D721Med (cell line): ENCODE results near the gene BCKDK.
A peak's percentile ranks its signal among the peaks of the same experiment; 100 is the strongest.

ENCODE experiments used
- DNase-seq: peaks from one replicate; pipeline ENCODE4 v3.0.0; 2011; ENCODE audit warnings: low spot score; ENCODE audit not compliant: insufficient read length
- FAIRE-seq: peaks from 2 replicates; lab custom pipeline; 2011; peaks lifted over from hg19 to GRCh38; lab: Jason Lieb, UNC
- TF ChIP-seq, protein P1 (sequence below): IDR thresholded peaks from 2 replicates; pipeline ENCODE4 v1.5.1; 2012; ENCODE audit warnings: mild to moderate bottlenecking, control low read depth; ENCODE audit not compliant: insufficient read depth; ENCODE audit errors: missing control alignments

BCKDK gene

DNA sequence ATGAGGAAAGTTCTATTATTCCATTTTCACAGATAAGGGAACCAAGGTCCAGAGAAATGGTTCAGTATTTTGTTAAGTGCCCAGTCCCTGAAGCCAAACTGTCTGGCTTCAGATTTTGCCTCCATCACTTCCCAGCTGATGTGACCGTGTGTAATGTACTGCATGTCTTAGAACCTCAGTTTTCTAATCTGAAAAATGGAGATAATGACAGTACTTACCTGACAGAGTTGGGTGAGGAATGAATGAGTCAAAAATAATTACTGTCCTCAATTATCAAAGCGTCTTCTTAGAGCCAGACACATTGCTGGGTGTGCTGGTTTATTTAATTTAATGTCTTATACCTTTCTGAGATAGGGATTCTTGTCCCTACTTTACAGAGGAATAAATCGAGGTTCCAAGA, 40.8 kb upstream of the BCKDK start:
- TF ChIP-seq, protein P1, sequence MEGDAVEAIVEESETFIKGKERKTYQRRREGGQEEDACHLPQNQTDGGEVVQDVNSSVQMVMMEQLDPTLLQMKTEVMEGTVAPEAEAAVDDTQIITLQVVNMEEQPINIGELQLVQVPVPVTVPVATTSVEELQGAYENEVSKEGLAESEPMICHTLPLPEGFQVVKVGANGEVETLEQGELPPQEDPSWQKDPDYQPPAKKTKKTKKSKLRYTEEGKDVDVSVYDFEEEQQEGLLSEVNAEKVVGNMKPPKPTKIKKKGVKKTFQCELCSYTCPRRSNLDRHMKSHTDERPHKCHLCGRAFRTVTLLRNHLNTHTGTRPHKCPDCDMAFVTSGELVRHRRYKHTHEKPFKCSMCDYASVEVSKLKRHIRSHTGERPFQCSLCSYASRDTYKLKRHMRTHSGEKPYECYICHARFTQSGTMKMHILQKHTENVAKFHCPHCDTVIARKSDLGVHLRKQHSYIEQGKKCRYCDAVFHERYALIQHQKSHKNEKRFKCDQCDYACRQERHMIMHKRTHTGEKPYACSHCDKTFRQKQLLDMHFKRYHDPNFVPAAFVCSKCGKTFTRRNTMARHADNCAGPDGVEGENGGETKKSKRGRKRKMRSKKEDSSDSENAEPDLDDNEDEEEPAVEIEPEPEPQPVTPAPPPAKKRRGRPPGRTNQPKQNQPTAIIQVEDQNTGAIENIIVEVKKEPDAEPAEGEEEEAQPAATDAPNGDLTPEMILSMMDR = no peak
- DNase-seq (no peak), FAIRE-seq (no peak)

DNA sequence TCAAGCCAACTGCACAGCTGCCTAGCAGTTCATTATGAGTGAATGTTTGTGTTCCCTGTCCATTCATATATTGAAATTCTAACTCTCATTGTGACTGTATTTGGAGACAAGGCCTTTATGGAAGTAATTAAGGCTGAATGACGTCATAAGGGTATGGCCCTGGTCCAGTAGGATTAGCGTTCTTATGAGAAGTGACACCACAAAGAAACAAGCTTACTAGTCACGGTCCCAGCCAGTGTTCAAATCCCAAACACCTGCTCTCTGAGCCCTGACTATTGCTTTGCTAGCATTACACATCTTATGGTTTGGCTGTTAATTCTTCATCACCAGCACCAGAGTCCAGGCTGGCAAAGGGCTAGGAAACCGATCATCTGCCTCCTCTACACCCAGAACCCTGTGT, 36.3 kb upstream of the BCKDK start:
- FAIRE-seq = no peak
- TF ChIP-seq, protein P1 = no peak
- DNase-seq = no peak

DNA sequence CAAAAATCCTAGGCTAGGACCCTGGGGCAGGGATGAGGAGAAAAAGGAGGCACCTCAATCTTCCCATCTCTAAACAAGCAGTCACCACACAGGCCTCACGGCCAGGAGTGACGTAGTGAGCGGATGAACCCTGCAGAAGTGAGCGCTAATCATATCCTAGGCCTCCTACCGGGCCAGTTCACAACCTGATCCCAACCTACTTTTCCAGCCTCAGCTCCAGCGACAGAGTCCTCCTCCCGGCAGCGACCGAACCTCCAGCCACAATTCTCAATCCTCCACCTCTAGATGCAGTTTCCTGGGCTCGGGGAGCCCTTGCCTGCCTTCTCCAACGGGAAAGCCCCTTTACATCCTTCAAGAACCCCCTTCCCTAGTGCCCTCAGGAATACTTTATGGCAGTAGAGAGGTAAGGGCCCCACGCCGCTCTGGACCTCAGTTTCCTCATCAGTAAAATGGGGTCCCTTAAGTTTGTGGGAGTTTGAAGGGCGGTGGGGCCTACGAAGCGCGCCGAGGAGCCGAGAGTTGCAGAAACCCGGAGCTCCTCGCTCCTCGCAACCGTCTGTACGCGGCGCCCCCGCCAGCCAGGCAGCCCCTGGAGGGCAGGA, 35.5 kb upstream of the BCKDK start:
- DNase-seq = no peak
- FAIRE-seq = no peak

DNA sequence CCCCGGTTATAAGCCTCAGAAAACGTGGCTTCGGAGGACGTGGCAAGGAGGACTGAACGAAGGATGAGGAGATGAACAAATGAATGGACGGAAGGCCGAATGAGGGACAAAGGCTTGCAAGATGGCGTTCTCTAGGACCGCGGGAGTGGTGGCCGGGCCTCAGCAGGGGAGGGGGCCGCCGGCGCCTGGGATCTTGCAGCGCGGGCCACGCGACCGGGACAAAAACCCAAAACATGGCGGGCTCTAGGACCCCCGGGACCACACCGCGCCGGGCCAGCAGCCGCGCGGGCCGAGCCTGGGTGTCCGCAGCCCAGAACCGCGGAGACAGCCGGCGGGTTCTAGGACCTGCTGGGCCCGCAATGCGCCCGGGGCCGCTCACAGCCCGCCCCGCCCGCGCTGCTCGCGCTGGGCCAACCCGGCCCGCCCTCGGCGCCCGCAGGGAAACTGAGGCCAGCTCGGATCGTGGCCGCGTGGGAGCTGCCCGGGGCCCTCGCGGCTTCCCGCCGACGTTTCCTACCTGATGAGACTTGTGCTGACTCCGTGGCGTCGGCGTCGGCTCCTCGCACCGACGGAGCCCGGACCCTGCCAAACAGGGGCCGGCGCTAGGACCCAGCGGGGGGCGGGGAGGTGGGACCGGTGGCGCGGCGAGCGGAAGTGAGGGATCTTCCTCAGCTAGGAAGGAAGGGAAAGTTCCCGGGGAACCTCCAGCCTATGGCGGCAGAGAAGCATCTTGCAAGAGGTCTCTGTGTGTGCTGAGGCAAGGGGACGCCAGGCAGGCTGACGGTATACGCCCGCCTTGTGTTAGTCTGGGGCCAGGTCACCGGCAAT, 34.8 kb upstream of the BCKDK start:
- FAIRE-seq = no peak
- peak; percentile 74 for DNase-seq
- TF ChIP-seq, protein P1 = no peak

More for the DNA sequence above, 35.5 kb upstream of the BCKDK start:
- TF ChIP-seq, protein P1 = no peak

DNA sequence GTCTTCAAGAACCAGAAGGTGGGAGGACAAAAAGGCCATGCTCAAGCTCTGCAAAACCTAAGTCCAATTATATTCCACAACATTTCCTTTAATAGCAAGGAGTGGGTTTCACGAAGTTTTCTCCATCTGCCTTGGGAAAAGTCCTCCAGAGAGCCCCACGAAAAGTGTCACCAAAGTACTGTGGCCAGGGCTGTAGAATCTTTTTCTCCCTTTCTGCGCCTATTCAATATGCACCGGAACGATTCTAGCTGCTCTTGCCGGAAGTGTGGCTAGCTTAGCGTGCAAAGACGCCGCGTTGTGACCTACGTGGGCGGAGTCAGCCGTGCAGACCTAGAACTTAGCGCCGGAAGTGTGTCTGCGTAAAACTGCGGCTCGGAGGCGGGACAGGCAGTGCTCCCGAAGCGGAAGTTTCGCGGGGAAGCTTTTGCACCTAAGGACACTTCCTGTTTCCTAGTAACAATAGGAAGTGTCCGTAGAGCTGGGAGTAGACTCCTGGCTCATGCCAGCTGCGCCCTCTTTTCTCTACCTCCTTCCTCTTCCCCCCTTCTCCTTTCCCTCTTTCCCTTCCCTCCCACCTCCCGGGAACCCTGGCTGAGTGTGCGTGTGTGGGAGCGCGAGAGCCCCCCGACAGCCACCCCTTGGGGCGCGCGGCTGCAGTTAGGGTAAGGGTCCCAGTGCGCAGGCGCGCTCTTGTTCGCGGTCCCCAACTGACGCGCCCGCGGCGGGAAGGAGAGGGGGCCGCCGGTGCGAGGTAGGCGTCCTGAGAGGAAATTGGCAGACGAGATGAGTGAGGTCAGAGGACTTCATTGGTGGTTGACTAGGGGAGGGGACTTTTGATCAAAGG, 34.0 kb upstream of the BCKDK start, which contains the start of the genes ZNF646 and ZNF668:
ZNF646 (plus strand) TSS at position 453 of the 844 bp plus-strand sequence. CDS start 1,903 bp downstream, outside the sequence.
ZNF668 (minus strand) TSS at position 271 of the 844 bp plus-strand sequence. CDS start 9,781 bp downstream, outside the sequence.
- FAIRE-seq (no peak), DNase-seq (peak; percentile 95)
- TF ChIP-seq, protein P1 = no peak

DNA sequence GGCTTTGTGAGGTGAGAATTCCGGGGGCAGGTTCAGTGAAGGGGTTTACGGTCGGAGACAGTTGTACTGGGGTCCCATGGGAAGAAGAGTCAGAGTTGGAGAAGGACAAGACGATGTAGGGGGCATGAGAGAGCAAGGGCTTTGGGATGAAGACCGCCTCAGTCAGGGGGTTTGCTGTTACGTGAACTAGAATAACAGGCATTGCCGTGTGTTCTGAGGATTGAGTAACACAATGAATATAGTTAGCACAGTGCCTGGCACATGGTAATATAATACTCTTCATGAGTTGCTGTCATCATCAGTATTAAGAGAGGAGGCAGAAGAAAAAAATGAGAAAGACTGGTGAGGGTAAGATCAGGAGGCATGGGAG, 33.4 kb upstream of the BCKDK start:
- TF ChIP-seq, protein P1 = no peak
- DNase-seq (no peak), FAIRE-seq (no peak)
